Duodenal mucosa (tissue), 2 donors: ENCODE measurements around the gene CNTNAP2.

Source experiments
- H3K27ac ChIP-seq: one replicate; pipeline ENCODE4 v1.7.0; 2013; ENCODE audit warnings: low read depth, low read length
- H3K27me3 ChIP-seq, 2 donors: one replicate each; pipeline ENCODE4 v1.7.0; 2013; ENCODE audit warnings: low read length in 2 of 2, control low read depth in 1 of 2; ENCODE audit not compliant: insufficient read depth in 2 of 2, control insufficient read depth in 1 of 2
- H3K36me3 ChIP-seq, 2 donors: one replicate each; pipeline ENCODE4 v1.7.0; 2013; ENCODE audit warnings: low read length in 2 of 2, control low read depth in 1 of 2; ENCODE audit not compliant: insufficient read depth in 2 of 2, control insufficient read depth in 1 of 2
- H3K4me1 ChIP-seq, 2 donors: one replicate each; pipeline ENCODE4 v1.7.0; 2013; ENCODE audit warnings: low read length in 2 of 2, control low read depth in 1 of 2; ENCODE audit not compliant: insufficient read depth in 2 of 2, control insufficient read depth in 1 of 2
- H3K4me3 ChIP-seq, 2 donors: one replicate each; pipeline ENCODE4 v1.7.0; 2013; ENCODE audit warnings: low read length in 2 of 2, low read depth in 1 of 2
- H3K9ac ChIP-seq, 2 donors: one replicate each; pipeline ENCODE4 v1.7.0; 2013; ENCODE audit warnings: low read length in 2 of 2, low read depth in 1 of 2
- H3K9me3 ChIP-seq, 2 donors: one replicate each; pipeline ENCODE4 v1.7.0; 2013; ENCODE audit warnings: low read length in 2 of 2, control low read depth in 1 of 2; ENCODE audit not compliant: control insufficient read depth in 1 of 2

CNTNAP2 gene

GRCh38 chr7:148129023-148129422 lies 2012.4 kb downstream of the CNTNAP2 start:
- no peaks in the 10 kb centered on the region for H3K36me3 ChIP-seq

DNA sequence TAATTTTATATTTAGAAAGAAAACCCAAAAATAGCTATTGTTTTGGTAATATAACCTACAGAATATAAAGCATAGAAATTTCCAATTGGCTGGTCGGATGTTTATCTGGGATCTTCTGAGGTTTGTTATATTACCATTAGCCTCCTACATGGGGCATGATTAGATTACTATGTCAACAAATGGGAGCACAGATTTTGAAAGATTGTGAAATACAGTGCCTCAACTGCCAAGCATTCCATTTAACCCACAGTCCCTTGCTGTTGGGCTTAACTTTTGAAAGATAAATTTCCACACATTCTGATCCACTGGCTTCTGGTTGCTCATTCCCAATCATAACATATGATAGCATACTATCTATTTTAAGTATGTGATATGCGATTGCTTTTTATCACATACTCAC lies 2018.5 kb downstream of the CNTNAP2 start:
- Histone ChIP-seq H3K9me3 (no peaks in the 10 kb centered on the region), H3K36me3 (no peaks in the 10 kb centered on the region), H3K27me3 (no peaks in the 10 kb centered on the region), H3K27ac (no peak overlapping the region), H3K4me1 (no peaks in the 10 kb centered on the region), H3K9ac (no peak overlapping the region), H3K4me3 (no peak overlapping the region)

More at GRCh38 chr7:148129023-148129422, 2012.4 kb downstream of the CNTNAP2 start:
- Histone ChIP-seq H3K9me3 (no peaks in the 10 kb centered on the region), H3K4me1 (no peaks in the 10 kb centered on the region), H3K9ac (no peak overlapping the region), H3K27ac (no peak overlapping the region), H3K27me3 (no peaks in the 10 kb centered on the region), H3K4me3 (no peak overlapping the region)

- no peak overlapping the region for H3K9ac ChIP-seq
- no peaks in the 10 kb centered on the region for H3K9me3 ChIP-seq
- no peaks in the 10 kb centered on the region for H3K27me3 ChIP-seq
- no peaks in the 10 kb centered on the region for H3K36me3 ChIP-seq
- no peaks in the 10 kb centered on the region for H3K4me1 ChIP-seq
- no peak overlapping the region for H3K4me3 ChIP-seq
- no peak overlapping the region for H3K27ac ChIP-seq
Observed at GRCh38 chr7:148135997-148136396, 2019.4 kb downstream of the CNTNAP2 start.

DNA sequence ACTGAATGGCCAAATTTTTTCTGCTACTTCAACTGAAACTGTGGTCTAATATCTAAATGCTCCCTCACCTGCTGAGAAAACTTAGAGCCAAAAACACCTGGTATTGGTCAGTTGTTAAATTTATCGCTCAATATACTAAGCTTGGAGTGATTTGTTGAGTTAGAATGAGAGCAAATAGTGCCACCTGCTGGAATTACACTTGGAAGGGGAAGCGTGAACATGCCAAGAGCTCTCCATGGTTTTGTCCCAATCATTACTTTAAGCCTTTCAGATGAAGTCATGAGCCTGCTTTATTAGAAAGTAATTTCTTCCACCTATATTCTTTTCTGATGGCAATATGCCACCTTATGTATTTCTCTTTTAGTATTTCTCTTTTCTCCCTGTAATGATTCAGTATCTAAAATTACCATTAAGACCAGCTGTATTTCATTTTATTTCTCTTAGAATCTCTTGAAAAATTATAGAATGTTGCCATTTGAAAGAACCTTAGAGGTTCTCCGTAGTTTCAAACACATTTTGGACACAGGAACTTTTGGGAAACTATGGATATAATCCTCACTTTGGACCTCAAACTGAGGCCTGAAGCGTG lies 2026.2 kb downstream of the CNTNAP2 start:
- Histone ChIP-seq H3K4me3 (no peak overlapping the region), H3K9me3 (no peaks in the 10 kb centered on the region), H3K27me3 (no peaks in the 10 kb centered on the region)

GRCh38 chr7:148144827-148145226 lies 2028.2 kb downstream of the CNTNAP2 start:
- Histone ChIP-seq H3K27me3 (no peaks in the 10 kb centered on the region), H3K36me3 (no peaks in the 10 kb centered on the region), H3K27ac (no peak overlapping the region), H3K9me3 (no peaks in the 10 kb centered on the region), H3K4me3 (no peak overlapping the region), H3K4me1 (no peaks in the 10 kb centered on the region), H3K9ac (no peak overlapping the region)

More for the DNA sequence above, 2026.2 kb downstream of the CNTNAP2 start:
- Histone ChIP-seq H3K4me1 (no peaks in the 10 kb centered on the region), H3K27ac (no peak overlapping the region), H3K36me3 (no peaks in the 10 kb centered on the region), H3K9ac (no peak overlapping the region)

GRCh38 chr7:148146346-148146745 lies 2029.7 kb downstream of the CNTNAP2 start:
- Histone ChIP-seq H3K27ac (no peak overlapping the region), H3K4me3 (no peak overlapping the region), H3K9ac (no peak overlapping the region), H3K36me3 (no peaks in the 10 kb centered on the region), H3K27me3 (no peaks in the 10 kb centered on the region), H3K4me1 (no peaks in the 10 kb centered on the region), H3K9me3 (no peaks in the 10 kb centered on the region)

DNA sequence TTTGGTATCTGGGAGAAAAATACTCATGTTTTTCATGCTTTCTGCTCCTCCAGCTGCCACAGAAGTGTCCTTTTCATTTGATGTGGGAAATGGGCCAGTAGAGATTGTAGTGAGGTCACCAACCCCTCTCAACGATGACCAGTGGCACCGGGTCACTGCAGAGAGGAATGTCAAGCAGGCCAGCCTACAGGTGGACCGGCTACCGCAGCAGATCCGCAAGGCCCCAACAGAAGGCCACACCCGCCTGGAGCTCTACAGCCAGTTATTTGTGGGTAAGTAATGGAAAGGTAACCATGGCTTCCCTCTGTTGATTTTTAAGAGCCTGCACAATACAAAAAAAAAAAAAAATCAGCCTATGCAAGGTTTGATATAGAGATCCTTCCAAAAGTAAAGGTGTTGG lies 2030.8 kb downstream of the CNTNAP2 start:
- Histone ChIP-seq H3K9me3 (no peaks in the 10 kb centered on the region), H3K27ac (no peak overlapping the region), H3K4me3 (no peak overlapping the region), H3K4me1 (no peaks in the 10 kb centered on the region), H3K9ac (no peak overlapping the region), H3K27me3 (no peaks in the 10 kb centered on the region), H3K36me3 (no peaks in the 10 kb centered on the region)

DNA sequence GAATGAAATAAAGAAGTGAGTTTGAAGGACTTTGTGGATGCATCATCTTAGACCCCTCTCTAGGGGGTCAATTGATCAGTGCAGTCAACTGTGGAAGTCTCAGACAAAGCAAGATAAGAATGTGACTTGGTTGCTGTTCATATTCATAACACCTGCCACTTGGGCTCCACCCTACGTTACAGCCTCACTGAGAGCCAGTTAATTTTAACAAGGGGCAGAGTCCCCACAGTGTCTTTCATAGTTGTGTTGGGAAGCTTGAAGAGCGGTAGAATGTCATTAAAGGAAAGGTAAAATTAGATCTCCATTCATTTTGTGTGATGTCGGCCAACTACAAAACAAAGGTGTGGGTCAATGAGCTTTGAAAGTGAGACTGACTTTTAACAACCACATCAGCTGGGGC lies 2031.9 kb downstream of the CNTNAP2 start:
- Histone ChIP-seq H3K4me1 (no peaks in the 10 kb centered on the region), H3K27ac (no peak overlapping the region), H3K9ac (no peak overlapping the region), H3K9me3 (no peaks in the 10 kb centered on the region), H3K27me3 (no peaks in the 10 kb centered on the region), H3K4me3 (no peak overlapping the region), H3K36me3 (no peaks in the 10 kb centered on the region)

DNA sequence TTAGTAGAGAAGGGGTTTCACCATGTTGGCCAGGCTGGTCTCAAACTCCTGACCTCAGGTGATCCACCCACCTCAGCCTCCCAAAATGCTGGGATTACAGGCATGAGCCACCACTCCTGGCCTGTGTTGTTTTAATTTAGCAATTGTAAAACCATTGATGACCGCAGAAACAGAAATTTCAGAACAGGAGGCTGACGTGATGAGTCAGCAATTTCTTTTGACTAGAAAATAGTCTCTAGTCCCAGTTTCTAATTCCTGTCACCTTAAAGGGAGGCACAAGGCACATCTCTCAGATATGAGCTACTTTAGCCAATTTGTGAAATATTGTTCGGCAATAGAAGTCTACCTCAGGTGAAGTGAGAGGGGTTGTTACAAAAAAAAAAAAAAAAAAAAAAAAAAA lies 2033.1 kb downstream of the CNTNAP2 start:
- Histone ChIP-seq H3K9ac (no peak overlapping the region), H3K9me3 (no peaks in the 10 kb centered on the region), H3K27ac (no peak overlapping the region), H3K4me3 (no peak overlapping the region), H3K36me3 (no peaks in the 10 kb centered on the region), H3K27me3 (no peaks in the 10 kb centered on the region), H3K4me1 (no peaks in the 10 kb centered on the region)

DNA sequence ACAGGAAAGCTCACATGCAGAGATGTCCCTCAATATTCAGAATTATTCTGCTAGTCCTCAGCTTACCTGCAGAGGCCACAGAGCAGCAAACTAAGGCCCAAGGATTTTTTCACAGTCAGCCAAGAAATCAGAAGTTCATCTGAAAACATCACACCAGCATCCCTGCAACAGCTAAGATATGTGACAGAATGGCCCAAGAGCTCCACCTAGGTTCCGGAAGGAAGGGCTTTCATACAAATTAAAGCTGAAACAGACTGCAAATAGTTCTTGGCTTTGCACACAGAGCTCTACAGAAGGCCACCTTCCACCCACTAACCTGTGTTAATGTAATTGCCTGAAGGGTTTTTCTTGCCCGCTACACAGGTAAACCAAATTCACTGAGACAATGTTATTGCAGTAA lies 2035.2 kb downstream of the CNTNAP2 start:
- no peaks in the 10 kb centered on the region for H3K36me3 ChIP-seq
- H3K27ac ChIP-seq = no peak overlapping the region
- H3K4me1 ChIP-seq = no peaks in the 10 kb centered on the region
- H3K9me3 ChIP-seq = no peaks in the 10 kb centered on the region
- H3K27me3 ChIP-seq = no peaks in the 10 kb centered on the region
- no peak overlapping the region for H3K4me3 ChIP-seq
- H3K9ac ChIP-seq = no peak overlapping the region
